Measurements from ENCODE around the gene POGLUT3.

The POGLUT3 gene

GRCh38 chr11:108498046-108498815, at the start of gene POGLUT3:
Gene POGLUT3, minus strand, starts transcription at chr11:108498384. Its CDS starts 18 bp downstream, at chr11:108498366.
- DNase-seq: peak; percentile 55

GRCh38 chr11:108545909-108546501, 47.8 kb upstream of the POGLUT3 start:
- no peak for DNase-seq

- DNase-seq: no peak
These were observed 45.3 kb upstream of the POGLUT3 start for GRCh38 chr11:108543316-108543964.

GRCh38 chr11:108541531-108541930, 43.3 kb upstream of the POGLUT3 start:
- no peak for DNase-seq

- no peak for DNase-seq
These were observed 40.3 kb upstream of the POGLUT3 start for GRCh38 chr11:108538502-108538901.

GRCh38 chr11:108538022-108538424, 39.8 kb upstream of the POGLUT3 start:
- peak; percentile 49 for DNase-seq

GRCh38 chr11:108536783-108537182, 38.6 kb upstream of the POGLUT3 start:
- DNase-seq: no peak

GRCh38 chr11:108535384-108535955, 37.3 kb upstream of the POGLUT3 start:
- DNase-seq: no peak

- no peak for DNase-seq
These were observed 36.2 kb upstream of the POGLUT3 start for GRCh38 chr11:108534274-108534882.

GRCh38 chr11:108530426-108530825, 32.2 kb upstream of the POGLUT3 start:
- DNase-seq: no peak

- no peak for DNase-seq
These were observed 29.2 kb upstream of the POGLUT3 start for GRCh38 chr11:108527382-108527781.

- DNase-seq: no peak
These were observed 27.0 kb upstream of the POGLUT3 start for GRCh38 chr11:108525161-108525560.

GRCh38 chr11:108524422-108524821, 26.2 kb upstream of the POGLUT3 start:
- DNase-seq: no peak

GRCh38 chr11:108522318-108522717, 24.1 kb upstream of the POGLUT3 start:
- peak; percentile 22 for DNase-seq

GRCh38 chr11:108518581-108518980, 20.4 kb upstream of the POGLUT3 start:
- DNase-seq: no peak

- DNase-seq: no peak
These were observed 17.9 kb upstream of the POGLUT3 start for GRCh38 chr11:108516125-108516524.

GRCh38 chr11:108512708-108513107, 14.5 kb upstream of the POGLUT3 start:
- no peak for DNase-seq

- DNase-seq: no peak
These were observed 13.8 kb upstream of the POGLUT3 start for GRCh38 chr11:108511851-108512474.

- DNase-seq: no peak
These were observed 10.7 kb upstream of the POGLUT3 start for GRCh38 chr11:108508653-108509593.

GRCh38 chr11:108501396-108501795, 3.2 kb upstream of the POGLUT3 start:
- DNase-seq: no peak

GRCh38 chr11:108500721-108501120, 2.5 kb upstream of the POGLUT3 start:
- DNase-seq: no peak

GRCh38 chr11:108500169-108500568, 2.0 kb upstream of the POGLUT3 start:
- no peak for DNase-seq

Measured in MV-4-11 (cell line).